Neural progenitor cell (in vitro differentiated cells): ENCODE results near the gene S100A10.

Source experiments
- CTCF ChIP-seq: fragments of 200-600 bp; sonication (generic); IDR thresholded peaks from 2 replicates; pipeline ENCODE4 v1.5.1; 2017; ENCODE audit warnings: antibody characterized with exemption, mild to moderate bottlenecking
- EZH2 ChIP-seq: fragments of 200-600 bp; sonication (generic); IDR thresholded peaks from 2 replicates; pipeline ENCODE4 v1.6.1; 2017; ENCODE audit warnings: antibody characterized with exemption, mild to moderate bottlenecking, moderate library complexity
- EZH2phosphoT487 ChIP-seq: fragments of 200-600 bp; sonication (generic); IDR thresholded peaks from 2 replicates; pipeline ENCODE4 v1.6.1; 2017; ENCODE audit warnings: antibody characterized with exemption

GRCh38 chr1:151975311-151976014 is 18.2 kb downstream of the S100A10 start:
- no peak for TF ChIP-seq CTCF
- TF ChIP-seq EZH2phosphoT487 = no peak
- TF ChIP-seq EZH2 = no peak
